ENCODE results near the gene KIAA1328. TPM values are rescaled to one million over a fixed set of nuclear protein-coding genes. Genes with fewer than 3 reads are reported as not detected.

The KIAA1328 gene
- total RNA-seq, 6 donors from 2014 or later, result 10.6 to 66.0 (median 28.8) TPM

DNA sequence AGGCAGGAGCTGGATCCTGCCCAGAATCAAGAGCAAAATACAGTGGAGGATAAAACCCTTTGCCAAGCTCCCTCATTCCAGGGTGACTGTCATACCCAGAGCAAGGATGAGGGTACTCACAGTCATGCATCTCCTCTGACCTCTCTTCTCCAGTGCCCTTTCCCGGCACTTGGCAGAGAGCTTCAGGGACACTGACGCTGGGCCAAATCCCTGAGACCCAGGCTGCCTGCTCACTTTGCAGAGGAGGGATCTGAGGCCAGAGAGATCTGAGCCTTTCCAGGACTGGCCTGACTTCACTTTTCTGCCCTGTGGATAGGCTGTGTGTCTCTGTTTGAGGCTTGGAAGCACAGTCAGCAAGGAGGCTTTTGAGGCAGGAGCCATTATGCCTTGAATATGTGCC lies 406.7 kb downstream of the KIAA1328 start:
- 78 to 93% methylated on average over 2 of the region's 2 CpGs for WGBS, 2 donors
- Histone ChIP-seq H3K4me3 (no peak overlapping the region), H3K27ac (no peak overlapping the region), H3K36me3 (no peaks in the 10 kb centered on the region), H3K9me3 (no peaks in the 10 kb centered on the region), H3K4me1 (peaks cover 0 to 3% (median 0%) of the 10 kb centered on the region in 4 donors), H3K27me3 (no peaks in the 10 kb centered on the region)
- TF ChIP-seq POLR2A (IDR thresholded peaks at IDR 0.05) (no peak), EP300 (IDR thresholded peaks at IDR 0.05) (no peak), POLR2AphosphoS5 (IDR thresholded peaks at IDR 0.05) (no peak)
- TF ChIP-seq, protein P1, sequence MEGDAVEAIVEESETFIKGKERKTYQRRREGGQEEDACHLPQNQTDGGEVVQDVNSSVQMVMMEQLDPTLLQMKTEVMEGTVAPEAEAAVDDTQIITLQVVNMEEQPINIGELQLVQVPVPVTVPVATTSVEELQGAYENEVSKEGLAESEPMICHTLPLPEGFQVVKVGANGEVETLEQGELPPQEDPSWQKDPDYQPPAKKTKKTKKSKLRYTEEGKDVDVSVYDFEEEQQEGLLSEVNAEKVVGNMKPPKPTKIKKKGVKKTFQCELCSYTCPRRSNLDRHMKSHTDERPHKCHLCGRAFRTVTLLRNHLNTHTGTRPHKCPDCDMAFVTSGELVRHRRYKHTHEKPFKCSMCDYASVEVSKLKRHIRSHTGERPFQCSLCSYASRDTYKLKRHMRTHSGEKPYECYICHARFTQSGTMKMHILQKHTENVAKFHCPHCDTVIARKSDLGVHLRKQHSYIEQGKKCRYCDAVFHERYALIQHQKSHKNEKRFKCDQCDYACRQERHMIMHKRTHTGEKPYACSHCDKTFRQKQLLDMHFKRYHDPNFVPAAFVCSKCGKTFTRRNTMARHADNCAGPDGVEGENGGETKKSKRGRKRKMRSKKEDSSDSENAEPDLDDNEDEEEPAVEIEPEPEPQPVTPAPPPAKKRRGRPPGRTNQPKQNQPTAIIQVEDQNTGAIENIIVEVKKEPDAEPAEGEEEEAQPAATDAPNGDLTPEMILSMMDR (IDR thresholded peaks at IDR 0.05), result no peak
- no peak for ATAC-seq (ENCODE audit: low FRiP score in 2 of 2)
- no peak for DNase-seq

DNA sequence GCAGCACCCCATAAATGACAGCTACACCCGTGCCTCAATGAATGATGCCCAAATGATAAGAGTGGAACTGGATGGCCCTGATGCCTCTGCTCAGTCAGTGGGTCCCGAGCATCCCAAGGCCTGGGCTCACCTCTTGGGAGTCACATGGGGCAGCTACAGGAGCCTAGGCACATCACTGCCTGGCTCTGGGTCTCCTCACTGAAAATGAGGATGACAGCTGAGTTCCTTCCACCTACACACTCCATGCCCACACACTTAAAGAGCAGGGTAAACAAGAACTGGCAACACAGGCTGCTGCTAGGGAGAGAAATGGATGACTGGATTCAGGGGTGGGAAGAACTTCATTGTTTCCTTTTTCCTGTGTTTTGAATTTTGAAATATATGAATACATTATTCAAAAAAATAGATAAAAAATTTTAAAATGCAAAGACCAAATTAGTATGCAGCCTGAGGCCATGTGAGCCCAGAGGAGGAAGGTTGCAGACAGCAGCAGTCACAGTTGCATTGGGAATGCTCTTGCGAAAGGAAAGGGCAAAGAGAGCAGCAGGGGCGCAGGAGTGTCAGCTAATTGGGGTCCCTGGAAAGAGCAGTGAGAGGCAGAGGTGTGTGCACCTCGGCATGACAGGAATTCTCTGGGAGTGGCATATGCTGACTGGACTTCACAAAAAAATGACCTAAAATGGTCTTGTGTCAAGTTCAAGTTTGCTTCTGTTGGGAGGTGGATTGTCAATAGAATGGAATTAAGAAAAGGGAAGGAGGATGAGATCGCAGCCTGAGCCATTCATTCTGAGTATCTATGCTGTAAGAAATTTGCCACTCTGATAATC lies 409.6 kb downstream of the KIAA1328 start:
- Histone ChIP-seq H3K36me3 (no peaks in the 10 kb centered on the region), H3K9me3 (no peaks in the 10 kb centered on the region), H3K27ac (no peak overlapping the region), H3K4me1 (no peaks in the 10 kb centered on the region), H3K4me3 (no peak overlapping the region), H3K27me3 (no peaks in the 10 kb centered on the region)
- WGBS, 2 donors, result 75 to 80% methylated on average over 5 to 6 of the region's 6 CpGs
- TF ChIP-seq EP300 (IDR thresholded peaks at IDR 0.05) (no peak), POLR2AphosphoS5 (IDR thresholded peaks at IDR 0.05) (no peak), POLR2A (IDR thresholded peaks at IDR 0.05) (no peak)
- TF ChIP-seq, protein P1 (IDR thresholded peaks at IDR 0.05), result no peak
- no peak for DNase-seq
- ATAC-seq (ENCODE audit: low FRiP score in 2 of 2), result no peak

DNA sequence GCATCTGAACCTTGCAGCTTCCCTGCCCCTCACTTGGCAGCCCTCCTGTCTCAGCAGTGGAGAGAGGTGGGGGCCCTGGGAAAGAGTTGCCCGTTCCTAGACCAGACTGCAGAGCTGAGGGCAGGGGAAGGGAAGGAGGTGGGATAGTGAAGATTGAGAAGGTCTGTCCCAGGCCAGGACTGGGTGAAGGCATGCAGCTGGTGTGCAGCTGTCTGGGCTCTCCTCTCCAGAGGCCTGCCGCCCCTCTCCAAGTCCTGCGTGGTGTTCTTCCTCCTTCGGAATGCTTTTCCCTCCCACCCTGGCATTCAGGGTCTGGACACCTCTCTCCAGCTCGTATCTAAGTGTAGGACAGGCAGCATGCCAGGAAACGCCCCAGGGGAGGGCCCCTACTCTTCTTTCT lies 413.2 kb downstream of the KIAA1328 start:
- DNase-seq, result no peak
- Histone ChIP-seq H3K36me3 (no peaks in the 10 kb centered on the region), H3K4me1 (no peaks in the 10 kb centered on the region), H3K4me3 (no peak overlapping the region), H3K9me3 (no peaks in the 10 kb centered on the region), H3K27me3 (no peaks in the 10 kb centered on the region), H3K27ac (no peak overlapping the region)
- peak in 1 of 2 donors; percentile 11 for ATAC-seq (ENCODE audit: low FRiP score in 2 of 2)
- WGBS, 2 donors, result 43 to 53% methylated on average over 6 of the region's 6 CpGs
- no peak for TF ChIP-seq EP300 (IDR thresholded peaks at IDR 0.05)
- TF ChIP-seq POLR2A (IDR thresholded peaks at IDR 0.05), result no peak
- TF ChIP-seq, protein P1 (IDR thresholded peaks at IDR 0.05), result no peak
- no peak for TF ChIP-seq POLR2AphosphoS5 (IDR thresholded peaks at IDR 0.05)

DNA sequence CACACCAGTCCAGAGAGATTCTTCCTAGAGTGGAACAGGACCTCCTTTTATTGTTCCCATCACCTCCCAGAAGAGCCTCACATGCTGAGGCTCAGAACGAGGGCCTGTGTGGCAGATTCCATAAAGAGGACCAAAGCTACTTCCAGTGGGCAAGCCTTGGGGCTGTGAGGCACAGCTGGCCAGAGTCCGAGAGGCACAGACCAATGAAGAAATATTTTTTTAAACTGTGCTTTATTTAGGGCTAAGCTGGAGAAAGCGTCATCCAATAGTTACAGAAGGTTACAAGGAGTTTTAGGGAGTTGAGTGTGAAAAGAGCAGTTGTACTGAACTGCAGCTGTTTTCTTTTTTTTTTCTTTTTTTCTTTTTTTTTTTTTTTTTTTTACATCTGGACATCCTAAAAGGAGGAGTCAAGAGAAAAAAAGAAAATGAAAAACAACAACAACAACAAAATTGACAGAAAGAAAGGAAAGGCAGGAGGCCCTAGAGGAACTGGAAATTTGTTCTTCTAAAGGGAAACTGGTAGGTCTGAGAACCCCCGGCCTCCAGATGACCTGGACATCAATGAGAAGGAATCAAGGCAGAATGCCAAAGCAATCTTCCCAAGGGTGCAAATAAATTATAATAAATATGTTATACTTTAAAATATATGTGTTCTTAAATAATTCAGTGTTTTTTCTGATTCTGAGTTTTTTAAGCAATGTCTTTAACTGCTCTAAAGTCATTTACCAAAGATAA lies 414.1 kb downstream of the KIAA1328 start:
- H3K36me3 ChIP-seq, result no peaks in the 10 kb centered on the region
- DNase-seq (no peak), ATAC-seq (ENCODE audit: low FRiP score in 2 of 2) (no peak)
- H3K4me3 ChIP-seq, result no peak overlapping the region
- TF ChIP-seq POLR2A (IDR thresholded peaks at IDR 0.05), result no peak
- TF ChIP-seq, protein P1 (IDR thresholded peaks at IDR 0.05), result no peak
- TF ChIP-seq POLR2AphosphoS5 (IDR thresholded peaks at IDR 0.05), result no peak
- TF ChIP-seq EP300 (IDR thresholded peaks at IDR 0.05), result no peak
- no peak overlapping the region for H3K27ac ChIP-seq
- no peaks in the 10 kb centered on the region for H3K4me1 ChIP-seq
- 71 to 83% methylated on average over 4 of the region's 4 CpGs for WGBS, 2 donors
- H3K9me3 ChIP-seq, result no peaks in the 10 kb centered on the region
- no peaks in the 10 kb centered on the region for H3K27me3 ChIP-seq

All from upper lobe of left lung (tissue), 6 donors.